Stomach (tissue), 4 donors: ENCODE data around the gene CPNE6.

Source experiments
- CTCF ChIP-seq, 7 experiments: fragments of 450-650 bp in 4 of 7; fragments of 200-600 bp in 3 of 7; sonication (generic) in 3 of 7; IDR thresholded peaks; one replicate each; pipeline ENCODE4 v1.5.1; 2016 to 2019; ENCODE audit warnings: antibody characterized with exemption in 7 of 7, control low read depth in 2 of 7, mild to moderate bottlenecking in 1 of 7
- EP300 ChIP-seq: sonication (generic); formaldehyde crosslinking; IDR thresholded peaks from one replicate; pipeline ENCODE4 v1.6.1; 2017; ENCODE audit warnings: antibody characterized with exemption
- POLR2A ChIP-seq, 4 donors: fragments of 450-650 bp; IDR thresholded peaks; one replicate each; pipeline ENCODE4 v1.6.1; 2016; ENCODE audit warnings: antibody characterized with exemption in 4 of 4, control low read depth in 2 of 4, mild to moderate bottlenecking in 1 of 4, moderate library complexity in 1 of 4
- POLR2AphosphoS5 ChIP-seq, 3 donors: sonication (generic); formaldehyde crosslinking; IDR thresholded peaks; one replicate each; pipeline ENCODE4 v1.6.1; 2016; ENCODE audit warnings: antibody characterized with exemption in 3 of 3

- no peak for TF ChIP-seq CTCF (IDR thresholded peaks at IDR 0.05)
- TF ChIP-seq POLR2A (IDR thresholded peaks at IDR 0.05) = no peak
- no peak for TF ChIP-seq EP300
- TF ChIP-seq POLR2AphosphoS5 (IDR thresholded peaks at IDR 0.05) = no peak
These were observed 29.0 kb downstream of the CPNE6 start for GRCh38 chr14:24100197-24100981.
